ENCODE results near the gene CCDC78. TPM values are rescaled to one million over a fixed set of nuclear protein-coding genes. Genes with fewer than 3 reads are reported as not detected.

CCDC78 gene
- total RNA-seq, 1 donor: 1.3 TPM

DNA sequence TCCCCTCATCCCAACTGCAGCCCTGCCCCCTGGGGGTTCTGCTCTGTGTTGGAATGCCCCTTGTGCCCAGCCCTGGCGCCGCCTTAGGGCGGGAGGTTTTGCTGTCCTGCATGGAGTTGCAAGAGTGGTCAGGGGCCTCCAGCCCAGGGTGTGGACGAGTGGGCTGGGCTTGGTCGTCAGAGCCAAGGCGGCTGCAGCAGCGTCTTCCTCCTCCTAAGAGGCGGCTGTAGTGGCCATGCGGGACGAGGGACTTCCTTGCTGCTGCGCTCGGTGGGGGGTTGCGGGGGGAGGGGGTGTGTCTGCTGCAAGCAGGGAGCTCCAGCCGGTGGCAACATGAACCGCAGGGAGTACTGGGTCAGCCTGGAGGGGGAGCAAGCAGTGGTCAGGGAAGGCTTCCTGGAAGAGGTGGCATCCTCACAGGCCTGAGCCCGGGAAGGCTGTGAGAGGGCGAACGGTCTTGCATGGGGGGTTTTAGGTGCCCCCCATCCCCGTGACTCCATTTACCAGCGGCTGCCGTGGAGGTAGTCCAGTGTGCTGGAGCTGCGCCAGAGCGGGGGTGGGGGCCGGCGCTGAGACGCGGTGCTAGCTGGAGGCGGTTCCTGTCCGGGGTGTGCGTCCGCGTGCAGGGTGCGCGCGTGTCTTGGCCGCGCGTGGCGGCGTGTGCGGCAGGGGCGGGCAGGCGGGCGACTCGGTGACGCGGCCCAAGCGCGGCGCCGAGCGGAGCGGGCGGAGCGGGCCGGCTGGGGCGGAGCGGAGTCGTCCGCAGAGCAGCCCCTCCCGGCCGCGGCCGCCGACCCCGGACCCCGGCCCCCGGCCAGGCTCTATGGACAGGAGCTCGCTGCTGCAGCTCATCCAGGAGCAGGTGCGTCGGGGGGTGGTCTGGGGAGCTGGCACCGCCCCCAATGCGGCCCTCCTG, 51.0 kb downstream of the CCDC78 start, which contains the start of gene RHBDL1:
Gene RHBDL1, plus strand, starts transcription at position 704 of the 916 bp plus-strand sequence. Its CDS starts 120 bp downstream, at position 824.
- TF ChIP-seq, protein P1, sequence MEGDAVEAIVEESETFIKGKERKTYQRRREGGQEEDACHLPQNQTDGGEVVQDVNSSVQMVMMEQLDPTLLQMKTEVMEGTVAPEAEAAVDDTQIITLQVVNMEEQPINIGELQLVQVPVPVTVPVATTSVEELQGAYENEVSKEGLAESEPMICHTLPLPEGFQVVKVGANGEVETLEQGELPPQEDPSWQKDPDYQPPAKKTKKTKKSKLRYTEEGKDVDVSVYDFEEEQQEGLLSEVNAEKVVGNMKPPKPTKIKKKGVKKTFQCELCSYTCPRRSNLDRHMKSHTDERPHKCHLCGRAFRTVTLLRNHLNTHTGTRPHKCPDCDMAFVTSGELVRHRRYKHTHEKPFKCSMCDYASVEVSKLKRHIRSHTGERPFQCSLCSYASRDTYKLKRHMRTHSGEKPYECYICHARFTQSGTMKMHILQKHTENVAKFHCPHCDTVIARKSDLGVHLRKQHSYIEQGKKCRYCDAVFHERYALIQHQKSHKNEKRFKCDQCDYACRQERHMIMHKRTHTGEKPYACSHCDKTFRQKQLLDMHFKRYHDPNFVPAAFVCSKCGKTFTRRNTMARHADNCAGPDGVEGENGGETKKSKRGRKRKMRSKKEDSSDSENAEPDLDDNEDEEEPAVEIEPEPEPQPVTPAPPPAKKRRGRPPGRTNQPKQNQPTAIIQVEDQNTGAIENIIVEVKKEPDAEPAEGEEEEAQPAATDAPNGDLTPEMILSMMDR (IDR thresholded peaks at IDR 0.05; ENCODE audit: insufficient read depth, low read depth, low read length): no peak
- H3K4me3 ChIP-seq (ENCODE audit: low read depth, low read length): peak within 1 kb of the TSS; percentile 52
- DNase-seq (ENCODE audit: low read depth): peak; percentile 42

DNA sequence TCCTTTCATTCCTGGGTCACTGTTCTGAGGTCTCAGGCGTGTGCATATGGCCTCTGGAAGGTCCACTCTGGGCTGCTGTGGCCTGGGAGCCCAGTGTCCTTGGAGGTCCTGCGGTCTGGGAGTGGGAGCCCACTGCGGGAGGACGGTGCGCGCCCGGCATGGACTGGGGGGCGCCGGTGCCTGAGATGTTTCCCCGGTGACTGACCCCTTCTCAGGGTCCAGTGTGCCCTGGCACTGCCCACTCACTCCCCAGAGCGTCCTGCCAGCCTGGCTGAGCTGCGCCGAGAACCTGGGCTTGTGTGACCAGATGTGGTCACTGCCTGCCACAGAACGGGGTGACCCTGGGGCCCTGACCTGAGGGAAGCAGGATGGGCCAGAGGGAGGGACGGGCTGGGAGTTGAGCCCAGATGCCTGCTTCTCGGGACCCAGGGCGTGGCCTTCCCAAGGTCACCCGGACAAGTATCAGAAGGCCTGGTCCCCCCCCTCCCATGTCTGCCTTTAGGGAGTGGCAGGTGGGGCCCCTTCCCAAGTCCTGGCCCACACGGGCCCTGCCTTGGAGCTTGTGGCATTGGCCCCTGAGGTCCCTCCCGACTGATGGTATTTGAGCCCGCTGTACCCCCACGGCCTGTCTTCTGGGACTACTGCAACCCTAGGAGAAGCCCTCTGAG, 51.9 kb downstream of the CCDC78 start:
- H3K4me3 ChIP-seq (ENCODE audit: low read depth, low read length): no peak overlapping the region
- TF ChIP-seq, protein P1 (IDR thresholded peaks at IDR 0.05; ENCODE audit: insufficient read depth, low read depth, low read length): no peak
- DNase-seq (ENCODE audit: low read depth): no peak

DNA sequence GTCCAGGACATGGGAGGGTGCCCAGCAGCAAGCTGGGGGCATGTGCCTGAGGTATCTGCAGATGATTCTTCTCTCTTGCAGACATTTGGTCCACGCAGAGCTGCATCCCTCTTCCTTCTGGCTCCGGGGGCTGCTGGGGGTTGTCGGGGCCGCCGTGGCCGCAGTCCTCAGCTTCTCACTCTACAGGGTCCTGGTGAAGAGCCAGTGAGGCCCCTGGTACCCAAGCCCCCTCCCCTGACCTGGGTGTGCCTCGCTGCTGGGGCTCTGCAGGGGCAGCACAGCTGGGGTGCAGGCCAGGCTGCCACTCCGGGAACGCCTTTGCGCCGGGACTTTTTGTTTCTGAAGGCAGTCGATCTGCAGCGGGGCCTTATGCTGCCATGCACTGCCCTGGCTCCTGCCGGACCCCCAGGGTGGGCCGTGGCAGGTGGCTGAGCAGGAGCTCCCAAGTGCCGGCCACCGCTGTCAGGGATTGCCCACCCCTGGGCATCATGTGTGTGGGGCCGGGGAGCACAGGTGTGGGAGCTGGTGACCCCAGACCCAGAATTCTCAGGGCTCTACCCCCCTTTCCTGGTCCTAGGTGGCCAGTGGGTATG, 52.7 kb downstream of the CCDC78 start:
- no peak for DNase-seq (ENCODE audit: low read depth)
- no peak overlapping the region for H3K4me3 ChIP-seq (ENCODE audit: low read depth, low read length)
- TF ChIP-seq, protein P1 (IDR thresholded peaks at IDR 0.05; ENCODE audit: insufficient read depth, low read depth, low read length): no peak

DNA sequence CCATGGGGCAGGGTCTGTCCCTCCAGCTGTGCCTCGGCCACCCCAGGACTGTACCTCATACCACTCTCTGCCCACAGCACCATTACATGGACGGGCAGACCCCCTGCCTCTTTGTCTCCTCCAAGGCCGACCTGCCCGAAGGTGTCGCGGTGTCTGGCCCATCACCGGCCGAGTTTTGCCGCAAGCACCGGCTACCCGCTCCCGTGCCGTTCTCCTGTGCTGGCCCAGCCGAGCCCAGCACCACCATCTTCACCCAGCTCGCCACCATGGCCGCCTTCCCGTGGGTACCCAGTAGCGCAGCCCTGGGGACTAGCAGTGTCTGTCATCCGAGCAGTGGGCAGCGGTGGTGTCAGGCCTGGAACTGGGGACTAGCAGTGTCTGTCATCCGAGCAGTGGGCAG, 53.4 kb downstream of the CCDC78 start:
- no peak overlapping the region for H3K4me3 ChIP-seq (ENCODE audit: low read depth, low read length)
- TF ChIP-seq, protein P1 (IDR thresholded peaks at IDR 0.05; ENCODE audit: insufficient read depth, low read depth, low read length): no peak
- DNase-seq (ENCODE audit: low read depth): no peak

Small RNA genes within 50 kb of the gene (small RNA-seq; reads per million reads assigned to genes)
- gene MIR662: not detected

Other genes starting within 250 kb of the CCDC78 start
- gene CAPN15, start 198.7 kb downstream of the CCDC78 start, total RNA-seq: 37.1 and 43.2 TPM in 2 replicates
- not detected in 2 replicates for gene PRR35, start 166.0 kb downstream of the CCDC78 start, total RNA-seq
- 1.7 and 3.2 TPM in 2 replicates for gene NHLRC4, start 159.4 kb downstream of the CCDC78 start, total RNA-seq
- gene PIGQ, start 156.5 kb downstream of the CCDC78 start, total RNA-seq: 22.0 and 33.8 TPM in 2 replicates
- gene RAB40C, start 136.4 kb downstream of the CCDC78 start, total RNA-seq: 9.9 and 10.6 TPM in 2 replicates
- under 0.01 and 0.43 TPM in 2 replicates for gene WFIKKN1, start 95.5 kb downstream of the CCDC78 start, total RNA-seq
- gene METTL26, start 90.1 kb downstream of the CCDC78 start, total RNA-seq: 51.8 and 78.3 TPM in 2 replicates
- gene MCRIP2, start 84.6 kb downstream of the CCDC78 start, total RNA-seq: 14.8 and 16.0 TPM in 2 replicates
- gene WDR90, start 77.1 kb downstream of the CCDC78 start, total RNA-seq: 12.5 and 18.7 TPM in 2 replicates
- 44.0 and 53.1 TPM in 2 replicates for gene RHOT2, start 58.3 kb downstream of the CCDC78 start, total RNA-seq
- gene RHBDL1, start 50.8 kb downstream of the CCDC78 start, total RNA-seq: 1.3 and 1.9 TPM in 2 replicates
- gene STUB1, start 46.0 kb downstream of the CCDC78 start, total RNA-seq: 100 and 113 TPM in 2 replicates
- 35.4 and 36.3 TPM in 2 replicates for gene JMJD8, start 42.1 kb downstream of the CCDC78 start, total RNA-seq
- gene WDR24, start 36.0 kb downstream of the CCDC78 start, total RNA-seq: 8.2 and 9.0 TPM in 2 replicates
- under 0.01 TPM in 2 replicates for gene FBXL16, start 20.6 kb downstream of the CCDC78 start, total RNA-seq
- gene METRN, start 11.3 kb downstream of the CCDC78 start, total RNA-seq: 39.3 and 44.5 TPM in 2 replicates
- gene ANTKMT, start 5.3 kb downstream of the CCDC78 start, total RNA-seq: 19.4 and 37.0 TPM in 2 replicates
- gene HAGHL, start 663 bp upstream of the CCDC78 start, total RNA-seq: 14.7 and 21.9 TPM in 2 replicates
- gene CIAO3, start 14.6 kb upstream of the CCDC78 start, total RNA-seq: 31.6 and 37.1 TPM in 2 replicates
- 0.32 and 0.86 TPM in 2 replicates for gene MSLN, start 34.3 kb upstream of the CCDC78 start, total RNA-seq
- gene RPUSD1, start 61.9 kb upstream of the CCDC78 start, total RNA-seq: 21.2 and 32.2 TPM in 2 replicates
- gene CHTF18, start 62.2 kb upstream of the CCDC78 start, total RNA-seq: 13.8 and 13.9 TPM in 2 replicates
- gene GNG13, start 74.3 kb upstream of the CCDC78 start, total RNA-seq: not detected in 2 replicates
- gene LMF1, start 244.5 kb upstream of the CCDC78 start, total RNA-seq: 13.0 and 15.8 TPM in 2 replicates